Body of pancreas (tissue), 4 donors: ENCODE data around the gene LIPT2. TPM values are rescaled to one million over a fixed set of nuclear protein-coding genes. Genes with fewer than 3 reads are reported as not detected.
A peak's percentile ranks its signal among the peaks of the same experiment; 100 is the strongest.

Experiments used
- ATAC-seq: fragments of 150-250 bp; one replicate; pipeline ENCODE4 v1.9.1; 2016
- DNase-seq, 4 donors: peaks; one replicate each; pipeline ENCODE4 v3.0.0-alpha.2; 2019
- H3K27ac ChIP-seq, 4 donors: fragments of 200-600 bp; sonication (generic); 1 replicate in 3 of 4; 2 replicates in 1 of 4; pipeline versions ENCODE4 v1.5.1 to v1.6.1; 2016 to 2019; ENCODE audit warnings: mild to moderate bottlenecking in 1 of 4, mixed read lengths in 1 of 4, moderate library complexity in 1 of 4
- H3K27me3 ChIP-seq, 2 donors: fragments of 200-600 bp; sonication (generic); one replicate each; pipeline ENCODE4 v1.6.0; 2016; ENCODE audit warnings: mild to moderate bottlenecking in 1 of 2
- H3K36me3 ChIP-seq, 2 donors: fragments of 200-600 bp; sonication (generic); replicated peaks in 1 of 2; 2 replicates each; pipeline ENCODE4 v1.5.1; 2016; ENCODE audit warnings: low read depth in 2 of 2; ENCODE audit not compliant: insufficient read depth in 1 of 2
- H3K4me1 ChIP-seq: fragments of 200-600 bp; sonication (generic); one replicate; pipeline ENCODE4 v1.6.0; 2016
- H3K4me3 ChIP-seq, 2 donors: fragments of 200-600 bp; sonication (generic); 1 replicate in 1 of 2; 2 replicates in 1 of 2; pipeline ENCODE4 v1.5.1; 2016 to 2019
- H3K9me3 ChIP-seq, 3 donors: fragments of 200-600 bp; sonication (generic); 1 replicate in 2 of 3; 2 replicates in 1 of 3; pipeline ENCODE4 v1.5.1; 2016
- POLR2A ChIP-seq, 3 donors: fragments of 450-650 bp; IDR thresholded peaks; one replicate each; pipeline ENCODE4 v1.6.1; 2016; ENCODE audit warnings: antibody characterized with exemption in 3 of 3, mild to moderate bottlenecking in 2 of 3
- WGBS, 2 donors: methylation state at CpG; one replicate each; pipeline ENCODE4 v1.1.5; 2017; 5-methylcytosine and 5-hydroxymethylcytosine counted together
- intact Hi-C: fragments of 100-400 bp; cut with DNase I; formaldehyde crosslinking; loops from one replicate; pipeline ENCODE4 v1.15.1; 2023
- total RNA-seq, 2 donors: library from RNA; depleted of rRNA; stranded (reverse); fragments of >200 nt; gene quantifications; one replicate each; pipeline ENCODE4 v1.1.0, GENCODE V29; 2016
- TF ChIP-seq, protein P1 (sequence below), 7 experiments: fragments of 450-650 bp in 4 of 7; fragments of 200-600 bp in 3 of 7; sonication (generic) in 3 of 7; IDR thresholded peaks; one replicate each; pipeline ENCODE4 v1.5.1; 2016 to 2019; ENCODE audit warnings: antibody characterized with exemption in 7 of 7

Gene LIPT2
- total RNA-seq, 2 donors from 2014 or later, result 1.3 to 20.8 TPM

DNA sequence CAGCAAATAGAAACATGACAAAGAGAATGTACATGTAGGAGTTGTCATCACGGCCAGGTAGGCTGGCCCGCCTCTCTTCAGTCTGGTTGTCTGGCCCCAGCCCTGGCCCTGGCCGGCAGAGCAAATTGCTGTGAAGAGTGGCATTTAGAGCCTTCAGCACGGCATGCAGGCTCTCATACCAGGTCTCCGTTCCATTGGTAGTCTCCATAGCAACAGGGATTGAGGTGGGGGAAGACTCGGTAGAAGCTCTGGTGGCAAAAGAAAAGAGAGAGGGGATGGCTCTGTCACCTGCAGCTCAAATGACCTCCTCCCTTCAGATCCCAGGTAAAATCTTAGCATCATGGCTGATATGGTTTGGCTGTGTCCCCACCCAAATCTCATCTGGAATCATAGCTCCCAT is 36.2 kb downstream of the LIPT2 start:
- H3K27ac ChIP-seq, result no peak overlapping the region
- no peaks in the 10 kb centered on the region for H3K9me3 ChIP-seq
- peaks cover 29% of the 10 kb centered on the region for H3K4me1 ChIP-seq
- DNase-seq, result no peak
- H3K4me3 ChIP-seq, result no peak overlapping the region
- H3K27me3 ChIP-seq, result no peaks in the 10 kb centered on the region
- no peaks in the 10 kb centered on the region for H3K36me3 ChIP-seq
- intact Hi-C loops, result no loop called here
- no peak for ATAC-seq
- TF ChIP-seq POLR2A (IDR thresholded peaks at IDR 0.05), result no peak
- TF ChIP-seq, protein P1, sequence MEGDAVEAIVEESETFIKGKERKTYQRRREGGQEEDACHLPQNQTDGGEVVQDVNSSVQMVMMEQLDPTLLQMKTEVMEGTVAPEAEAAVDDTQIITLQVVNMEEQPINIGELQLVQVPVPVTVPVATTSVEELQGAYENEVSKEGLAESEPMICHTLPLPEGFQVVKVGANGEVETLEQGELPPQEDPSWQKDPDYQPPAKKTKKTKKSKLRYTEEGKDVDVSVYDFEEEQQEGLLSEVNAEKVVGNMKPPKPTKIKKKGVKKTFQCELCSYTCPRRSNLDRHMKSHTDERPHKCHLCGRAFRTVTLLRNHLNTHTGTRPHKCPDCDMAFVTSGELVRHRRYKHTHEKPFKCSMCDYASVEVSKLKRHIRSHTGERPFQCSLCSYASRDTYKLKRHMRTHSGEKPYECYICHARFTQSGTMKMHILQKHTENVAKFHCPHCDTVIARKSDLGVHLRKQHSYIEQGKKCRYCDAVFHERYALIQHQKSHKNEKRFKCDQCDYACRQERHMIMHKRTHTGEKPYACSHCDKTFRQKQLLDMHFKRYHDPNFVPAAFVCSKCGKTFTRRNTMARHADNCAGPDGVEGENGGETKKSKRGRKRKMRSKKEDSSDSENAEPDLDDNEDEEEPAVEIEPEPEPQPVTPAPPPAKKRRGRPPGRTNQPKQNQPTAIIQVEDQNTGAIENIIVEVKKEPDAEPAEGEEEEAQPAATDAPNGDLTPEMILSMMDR (IDR thresholded peaks at IDR 0.05), result no peak
- WGBS, 2 donors, result 79 to 81% methylated on average over 6 of the region's 6 CpGs

DNA sequence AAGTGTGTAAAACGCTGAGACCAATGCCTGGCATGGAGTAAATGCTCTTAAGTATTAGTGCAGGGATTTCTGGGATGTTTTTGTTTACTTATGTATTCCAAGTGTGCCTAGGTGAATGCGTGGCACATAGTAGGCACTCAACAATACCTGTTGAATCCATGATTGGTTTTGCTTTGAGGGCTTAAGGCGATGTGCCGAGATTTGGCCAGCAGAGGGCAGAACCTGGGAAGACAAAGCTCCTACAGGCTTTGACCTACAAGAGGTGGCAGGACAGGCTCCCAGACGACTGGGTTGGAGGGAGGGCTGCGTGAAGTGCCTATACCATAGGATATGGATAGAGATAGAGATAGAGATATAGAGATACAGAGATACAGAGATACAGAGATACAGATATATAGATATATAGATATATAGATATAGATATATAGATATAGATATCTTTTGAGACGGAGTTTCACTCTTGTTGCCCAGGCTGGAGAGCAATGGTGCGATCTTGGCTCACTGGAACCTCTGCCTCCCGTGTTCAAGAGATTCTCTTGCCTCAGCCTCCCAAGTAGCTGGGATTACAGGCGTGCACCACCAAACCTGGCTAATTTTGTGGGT is 40.0 kb downstream of the LIPT2 start:
- no peak for TF ChIP-seq POLR2A (IDR thresholded peaks at IDR 0.05)
- TF ChIP-seq, protein P1 (IDR thresholded peaks at IDR 0.05), result peak; percentile 61 to 84 (median 75)
- Histone ChIP-seq H3K36me3 (no peaks in the 10 kb centered on the region), H3K9me3 (no peaks in the 10 kb centered on the region), H3K4me3 (no peak overlapping the region), H3K27me3 (no peaks in the 10 kb centered on the region), H3K4me1 (no peaks in the 10 kb centered on the region), H3K27ac (no peak overlapping the region)
- peak; percentile 73 to 81 (median 78) for DNase-seq
- WGBS, 2 donors, result 32 to 34% methylated on average over 10 of the region's 10 CpGs
- intact Hi-C loops, result loop anchor here (5.0 kb wide), 1 partner anchor 119 kb away; no protein-coding TSS in a partner anchor
- peak; percentile 66 for ATAC-seq

DNA sequence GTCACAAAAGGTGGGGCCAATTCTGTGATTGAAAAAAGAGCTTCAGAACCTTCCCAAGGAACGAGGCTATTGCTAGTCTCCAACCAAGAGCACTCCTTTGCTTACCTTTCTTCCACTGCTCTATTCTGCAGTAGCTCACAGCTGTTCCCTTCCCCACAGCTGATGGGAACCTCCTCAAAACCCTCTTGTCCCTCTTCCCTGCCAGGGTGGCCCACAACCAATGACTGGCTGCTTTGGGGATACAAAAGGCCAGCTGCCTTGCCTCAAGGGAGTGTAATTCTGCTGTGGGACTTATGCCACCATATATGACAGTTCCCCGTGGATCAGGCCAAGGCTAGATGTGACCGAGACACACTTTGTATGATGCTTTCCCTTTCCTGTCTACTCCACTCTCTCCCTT is 41.2 kb downstream of the LIPT2 start:
- 66 to 81% methylated on average over 3 of the region's 3 CpGs for WGBS, 2 donors
- H3K27ac ChIP-seq, result no peak overlapping the region
- no peak for TF ChIP-seq POLR2A (IDR thresholded peaks at IDR 0.05)
- TF ChIP-seq, protein P1 (IDR thresholded peaks at IDR 0.05), result no peak
- no peaks in the 10 kb centered on the region for H3K36me3 ChIP-seq
- no peaks in the 10 kb centered on the region for H3K27me3 ChIP-seq
- no peak for DNase-seq
- no peaks in the 10 kb centered on the region for H3K4me1 ChIP-seq
- no peak overlapping the region for H3K4me3 ChIP-seq
- no peak for ATAC-seq
- intact Hi-C loops, result loop anchor here (5.0 kb wide), 1 partner anchor 120 kb away; no protein-coding TSS in a partner anchor
- H3K9me3 ChIP-seq, result no peaks in the 10 kb centered on the region

DNA sequence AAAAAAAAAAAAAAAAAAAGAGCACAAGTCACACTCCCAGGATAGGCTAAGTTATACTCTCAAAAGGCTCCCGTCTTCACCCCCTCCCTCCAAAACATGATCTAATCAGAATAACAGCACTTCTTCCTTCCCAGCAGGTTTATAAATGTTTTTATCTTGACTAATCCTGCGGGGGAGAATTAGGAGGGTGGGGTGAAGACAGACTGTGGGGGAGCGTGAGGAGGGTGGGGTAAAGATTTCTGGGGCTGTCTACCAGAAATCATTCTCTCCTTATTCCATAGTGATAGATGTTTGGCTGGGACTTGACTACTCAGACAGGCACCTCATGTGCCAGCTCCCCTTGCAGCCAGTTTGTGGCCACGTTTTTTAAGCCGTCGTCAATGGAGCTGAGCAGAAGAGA is 43.2 kb downstream of the LIPT2 start:
- no peak for ATAC-seq
- H3K4me3 ChIP-seq, result no peak overlapping the region
- WGBS, 2 donors, result 61 to 65% methylated on average over 6 of the region's 6 CpGs
- no peak for TF ChIP-seq POLR2A (IDR thresholded peaks at IDR 0.05)
- TF ChIP-seq, protein P1 (IDR thresholded peaks at IDR 0.05), result no peak
- no peak overlapping the region for H3K27ac ChIP-seq
- H3K4me1 ChIP-seq, result no peaks in the 10 kb centered on the region
- no peaks in the 10 kb centered on the region for H3K36me3 ChIP-seq
- no peak for DNase-seq
- H3K9me3 ChIP-seq, result no peaks in the 10 kb centered on the region
- no peaks in the 10 kb centered on the region for H3K27me3 ChIP-seq
- intact Hi-C loops, result loop anchor here (5.0 kb wide), 1 partner anchor 122 kb away; no protein-coding TSS in a partner anchor
